Measurements from ENCODE around the gene UQCRQ.

UQCRQ gene

DNA sequence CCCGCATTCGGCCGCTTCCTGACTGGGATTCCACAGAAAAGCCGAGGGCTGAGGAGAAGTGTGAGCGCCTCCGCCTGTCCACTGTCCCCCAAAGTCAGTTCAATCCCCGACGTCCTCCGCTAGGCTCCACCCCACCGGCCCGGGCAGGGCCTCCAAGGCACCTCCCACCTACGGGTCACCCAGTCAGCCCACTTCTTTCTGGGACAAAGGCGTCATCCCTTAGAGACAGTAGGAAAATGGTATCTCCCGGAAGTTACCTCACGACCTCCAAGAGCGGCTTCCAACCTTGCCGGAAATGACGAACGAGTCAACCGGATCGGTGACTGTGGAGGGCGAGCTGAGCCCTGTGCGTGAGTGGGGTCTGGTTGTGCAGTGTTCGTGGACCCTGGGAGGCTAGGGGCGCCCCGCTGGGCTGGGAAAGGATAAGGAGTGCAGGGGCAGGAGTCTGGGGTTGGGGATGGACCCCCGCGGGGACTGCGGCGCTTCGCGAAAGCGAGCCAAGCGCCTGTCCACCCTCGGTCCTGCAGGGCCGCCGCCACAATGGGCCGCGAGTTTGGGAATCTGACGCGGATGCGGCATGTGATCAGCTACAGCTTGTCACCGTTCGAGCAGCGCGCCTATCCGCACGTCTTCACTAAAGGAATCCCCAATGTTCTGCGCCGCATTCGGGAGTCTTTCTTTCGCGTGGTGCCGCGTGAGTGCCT lies at the start of gene UQCRQ, which contains the start of gene GDF9:
TSS of gene UQCRQ (plus strand) at position 301 of the 704 bp plus-strand sequence. CDS start at position 541, 240 bp downstream.
TSS of gene GDF9 (minus strand) at position 128 of the 704 bp plus-strand sequence. CDS start 1,936 bp downstream, outside the sequence.
- DNase-seq, result peak; percentile 94

DNA sequence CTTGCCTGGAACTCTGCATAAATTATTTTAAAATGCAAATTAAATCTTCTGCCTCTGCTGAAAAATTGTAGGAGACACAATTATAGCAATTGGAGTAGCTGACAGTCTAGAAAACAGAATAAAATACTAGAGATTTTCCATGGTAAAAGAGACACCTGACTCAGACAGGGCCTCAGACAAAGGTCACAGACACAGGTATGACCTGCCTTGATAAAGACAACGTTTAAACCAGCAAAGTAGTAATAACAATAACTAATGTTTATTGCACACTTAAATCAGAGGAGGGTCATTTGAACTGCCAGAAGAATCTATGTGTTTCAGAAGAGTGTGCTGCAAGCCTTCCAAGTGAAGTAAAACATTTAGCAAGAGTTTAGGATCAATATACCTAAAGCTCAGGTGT lies 49.4 kb upstream of the UQCRQ start:
- no peak for DNase-seq

DNA sequence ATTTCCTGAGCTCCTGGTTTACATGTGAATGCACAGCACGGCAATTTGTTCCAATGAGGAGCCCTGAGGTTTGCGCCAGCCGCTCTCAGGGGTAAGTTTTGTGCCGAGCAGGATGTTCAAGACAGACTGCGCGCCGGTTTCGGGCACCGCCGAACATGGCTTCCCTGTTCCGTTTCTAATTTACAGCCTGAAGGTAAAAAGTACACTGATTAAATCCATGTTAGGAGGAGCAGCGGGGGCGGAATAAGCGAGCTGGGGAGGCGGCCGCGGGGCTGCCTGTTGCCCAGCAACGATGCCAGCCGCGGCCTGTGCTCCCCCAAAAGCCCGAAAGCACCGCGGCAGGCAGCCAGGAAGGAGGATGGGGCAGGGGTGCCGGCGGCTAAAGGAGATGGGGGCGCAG lies 47.0 kb upstream of the UQCRQ start:
- no peak for DNase-seq

DNA sequence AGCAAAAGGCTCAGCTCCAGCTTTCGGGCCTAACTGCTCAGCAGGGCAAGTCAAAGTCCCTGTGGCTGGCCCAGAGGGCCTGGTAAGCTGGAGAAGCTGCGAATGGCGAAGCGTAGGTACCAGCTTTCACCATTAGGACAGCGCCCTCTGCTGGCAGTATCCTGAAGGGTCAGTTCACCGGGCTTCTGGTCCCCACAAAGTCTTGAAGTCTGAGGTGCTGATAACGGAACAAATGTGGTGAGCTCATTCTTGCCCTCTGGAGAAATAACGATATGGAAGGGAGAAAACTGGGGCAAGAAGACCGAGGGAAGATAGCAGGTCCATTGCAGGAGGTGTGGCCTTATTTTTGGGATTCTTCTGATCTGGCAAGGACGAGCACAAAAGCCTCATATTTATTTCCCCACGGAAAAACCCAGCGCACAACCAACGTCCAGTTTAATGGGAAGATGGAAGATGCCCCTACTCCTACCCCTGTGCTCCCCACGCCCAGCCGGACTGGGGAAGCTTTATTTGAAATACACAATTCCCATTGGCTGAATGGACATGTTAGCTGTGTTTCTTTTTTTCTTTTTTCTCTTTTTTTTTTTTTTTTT lies 46.2 kb upstream of the UQCRQ start:
- peak; percentile 30 for DNase-seq

DNA sequence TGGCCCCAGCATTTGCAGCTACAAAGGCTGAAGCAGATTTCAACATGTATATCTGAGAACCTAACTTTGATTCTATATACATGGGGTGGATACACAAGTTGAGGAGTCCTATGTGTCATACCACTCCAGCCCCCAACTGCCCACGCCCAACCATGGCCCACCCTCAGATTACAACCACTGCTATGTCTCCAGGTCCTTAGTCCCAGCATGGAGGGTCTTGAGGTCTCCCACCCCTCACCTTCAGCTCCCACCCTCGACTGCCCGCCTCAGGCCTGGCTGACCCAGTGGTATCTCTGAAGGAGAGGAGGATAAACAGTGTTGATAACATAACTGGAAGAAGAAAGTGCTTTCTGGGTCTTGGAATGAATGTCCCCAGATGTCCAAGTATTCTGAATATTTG lies 45.1 kb upstream of the UQCRQ start:
- DNase-seq, result no peak

DNA sequence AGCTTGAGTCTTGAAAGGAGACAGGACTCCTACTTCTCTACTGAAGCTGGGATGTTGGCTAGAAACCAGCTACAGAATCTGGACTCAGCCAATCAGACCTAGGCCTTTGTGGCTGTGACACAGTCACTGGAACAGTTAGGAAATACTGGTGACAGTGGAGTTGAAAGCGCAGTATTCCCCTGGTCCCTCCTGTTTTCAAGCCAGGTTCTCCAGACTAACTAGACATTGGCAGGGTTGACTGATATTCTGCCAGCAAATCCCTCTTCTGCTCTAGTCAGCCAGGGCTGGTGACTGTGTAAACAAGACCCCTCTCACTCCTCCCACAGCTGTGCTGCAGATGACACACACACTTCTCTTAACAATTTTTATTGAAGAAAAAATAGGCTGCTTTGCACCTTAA lies 44.7 kb upstream of the UQCRQ start:
- no peak for DNase-seq

DNA sequence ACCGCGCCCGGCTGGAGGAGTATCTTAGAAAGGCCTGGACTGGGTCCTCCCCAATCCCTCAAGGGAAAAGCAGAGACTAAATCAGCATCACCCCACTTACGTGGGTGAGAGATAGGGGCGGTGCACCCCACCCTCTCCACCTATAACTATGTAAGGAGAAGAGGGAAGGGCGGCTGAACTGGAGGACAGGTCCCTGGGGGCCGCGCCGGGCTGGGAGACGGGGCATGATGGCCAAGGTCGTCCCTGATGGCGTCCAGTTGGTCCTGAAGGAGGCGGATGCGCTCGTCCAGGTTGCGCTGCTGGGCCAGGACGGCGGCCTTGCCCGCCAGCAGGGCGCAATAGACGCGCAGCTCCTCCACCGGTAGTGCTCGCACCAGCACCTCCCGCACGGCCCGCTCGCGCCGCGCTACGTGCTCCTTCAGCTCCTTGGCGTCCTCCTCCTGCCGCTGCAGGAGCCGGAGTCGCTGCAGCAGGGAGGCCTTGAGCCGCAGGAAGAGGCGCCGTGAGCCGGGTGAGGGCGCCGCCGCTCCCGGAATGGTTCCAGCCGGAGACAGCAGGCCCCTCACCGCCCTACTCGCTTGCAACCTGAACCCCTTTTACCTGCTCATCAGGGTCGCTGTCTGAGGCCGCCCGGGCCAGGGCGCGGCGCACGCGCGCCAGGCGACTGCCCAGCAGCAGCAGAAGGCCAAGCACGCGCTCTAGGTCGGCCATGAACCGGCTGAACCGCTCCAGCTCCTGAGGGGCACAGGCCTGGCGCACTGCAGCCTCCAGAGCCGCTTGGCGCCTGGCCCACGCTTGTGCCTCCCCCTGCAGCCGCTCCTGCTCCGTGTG lies 43.6 kb upstream of the UQCRQ start:
- no peak for DNase-seq

DNA sequence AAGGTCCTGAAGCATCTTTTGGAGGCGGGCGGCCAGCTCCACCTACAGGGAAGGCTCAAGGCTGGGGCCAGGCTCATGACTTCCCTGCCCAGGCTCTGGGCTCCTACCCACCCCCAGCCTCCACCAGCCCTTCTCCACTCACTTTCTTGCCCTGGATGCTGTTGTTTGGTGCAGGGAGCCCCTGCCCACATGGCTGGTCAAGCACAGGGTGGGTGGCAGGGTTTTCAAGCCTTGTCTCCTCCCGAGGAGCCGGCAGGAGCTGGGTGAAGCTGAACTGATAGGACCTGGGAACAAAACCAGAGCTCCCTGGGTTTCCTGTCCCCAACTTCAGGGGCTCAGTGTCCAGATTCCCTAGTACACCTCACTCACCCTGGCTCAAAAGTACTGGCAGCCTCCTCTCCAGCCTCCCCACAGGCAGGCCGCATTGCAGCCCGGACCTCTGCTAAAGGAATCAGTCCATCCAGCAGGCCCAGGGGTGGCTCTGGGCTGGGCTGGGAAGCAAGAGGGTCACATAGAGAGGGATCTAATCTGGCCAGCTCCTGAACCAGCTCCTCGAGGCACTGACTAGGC lies 42.9 kb upstream of the UQCRQ start:
- DNase-seq, result no peak

DNA sequence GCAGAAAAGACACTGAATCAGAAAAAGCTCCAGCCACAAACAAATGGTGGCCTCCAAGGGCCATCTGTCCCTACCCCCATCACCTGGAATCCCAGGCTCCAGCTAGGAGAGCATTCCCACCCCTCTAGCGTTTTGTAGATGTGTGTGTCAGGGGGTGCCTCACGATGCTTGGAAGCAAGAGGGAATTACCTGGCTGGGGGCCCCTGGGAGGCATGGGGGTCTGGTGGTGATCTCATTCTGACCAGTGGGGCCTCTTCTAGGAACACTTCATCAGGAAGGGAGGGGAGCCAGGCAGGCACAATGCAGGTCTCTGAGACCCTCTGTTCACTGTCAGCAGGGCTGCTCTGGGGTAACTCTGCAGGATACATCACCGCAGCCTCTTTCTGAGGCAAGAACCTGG lies 42.0 kb upstream of the UQCRQ start:
- DNase-seq, result no peak

DNA sequence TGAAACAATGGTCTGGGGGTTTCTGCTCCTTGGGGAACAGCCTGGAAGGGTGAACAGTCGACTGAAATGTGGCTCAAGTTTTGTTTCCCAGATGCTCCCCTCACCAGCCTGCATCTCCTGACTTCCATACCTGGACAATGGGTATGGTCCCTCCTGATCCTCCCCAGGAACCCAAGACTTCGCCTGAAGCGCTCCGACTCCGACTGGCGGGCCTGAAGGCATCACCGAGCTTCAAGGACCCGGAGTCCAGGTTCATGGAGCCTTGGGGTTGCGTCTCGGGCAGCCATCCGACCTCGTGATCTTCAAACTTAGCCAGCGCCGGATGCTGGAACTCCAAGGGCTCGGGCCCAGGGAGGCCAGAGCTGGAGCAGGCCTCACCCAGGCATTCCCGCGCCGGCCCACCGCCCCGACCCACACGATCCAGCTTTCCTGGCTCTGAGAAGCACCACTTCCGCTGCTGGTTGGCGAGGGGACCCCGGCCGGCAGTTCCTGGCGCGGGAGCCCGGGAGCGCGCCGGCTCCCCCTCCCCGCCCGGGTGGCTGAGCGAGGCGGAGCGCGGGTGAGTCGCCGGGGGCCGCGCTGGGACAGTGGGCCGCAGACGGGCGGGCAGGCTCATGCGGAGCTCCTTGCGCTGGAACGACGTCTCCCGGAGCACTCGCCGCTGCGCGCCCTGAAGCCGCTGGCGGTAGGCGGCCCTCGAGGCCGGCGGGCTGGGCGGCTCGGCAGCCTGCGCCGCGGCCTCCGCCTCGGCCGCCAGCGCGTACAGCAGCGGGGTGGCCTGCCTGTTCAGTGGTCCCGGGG lies 41.2 kb upstream of the UQCRQ start:
- no peak for DNase-seq

DNA sequence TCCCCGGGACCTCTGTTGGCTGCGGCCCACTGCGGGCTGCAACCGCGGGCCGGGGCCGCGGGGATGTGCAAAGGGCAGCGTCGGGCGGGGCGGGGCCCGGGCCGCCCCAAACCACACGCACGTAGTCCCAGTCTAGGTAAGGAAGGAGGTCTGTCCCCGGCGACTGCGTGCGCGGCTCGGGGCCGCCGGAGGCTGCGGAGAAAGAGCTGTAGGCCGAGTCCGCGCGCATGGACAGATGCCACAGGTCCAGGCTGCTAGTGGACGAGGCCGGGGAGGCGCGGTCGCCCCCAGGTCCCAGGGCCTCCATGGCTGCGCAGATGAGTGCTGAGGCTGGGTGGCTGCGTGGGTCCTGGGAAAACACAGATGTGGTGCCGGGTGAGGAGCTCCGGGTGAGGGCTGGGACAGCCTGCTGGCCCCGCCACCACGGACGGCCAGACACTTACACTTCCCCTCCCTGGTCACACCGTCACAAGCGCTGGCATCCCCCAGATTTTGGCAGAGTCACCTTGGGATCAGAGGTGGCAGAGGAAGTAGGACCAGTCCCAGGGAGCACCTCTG lies 40.5 kb upstream of the UQCRQ start:
- no peak for DNase-seq

DNA sequence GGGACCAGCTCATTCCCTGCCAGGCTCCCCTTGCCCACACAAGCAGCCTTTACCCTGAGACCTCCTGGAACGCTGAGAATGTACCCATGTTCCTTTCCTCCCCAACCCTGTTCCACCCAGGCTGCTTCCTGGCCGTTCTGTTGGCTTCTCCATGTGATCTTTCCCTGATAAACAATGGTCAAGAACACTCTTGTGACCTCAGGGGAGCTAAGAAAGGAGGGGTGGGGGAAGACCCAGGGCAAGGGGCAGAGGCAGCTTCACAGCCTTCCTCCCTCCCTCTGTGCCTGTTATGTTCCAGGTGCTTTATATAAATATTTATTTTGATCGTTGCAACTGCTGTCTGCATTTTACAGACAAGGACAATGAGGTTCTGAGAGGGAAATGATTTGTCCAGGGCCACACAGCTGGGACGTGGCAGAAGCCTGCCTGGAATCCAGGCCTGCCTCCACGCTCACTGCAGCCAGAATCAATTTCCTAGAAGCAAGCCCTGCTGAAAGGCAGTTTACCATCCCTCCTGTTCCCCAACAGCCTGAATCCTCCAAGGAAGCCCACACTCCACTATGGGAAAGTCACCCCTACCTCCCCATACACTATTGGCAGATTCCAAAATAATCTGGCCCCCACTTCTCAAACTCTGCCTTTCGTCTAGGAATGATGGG lies 39.9 kb upstream of the UQCRQ start:
- DNase-seq, result no peak

DNA sequence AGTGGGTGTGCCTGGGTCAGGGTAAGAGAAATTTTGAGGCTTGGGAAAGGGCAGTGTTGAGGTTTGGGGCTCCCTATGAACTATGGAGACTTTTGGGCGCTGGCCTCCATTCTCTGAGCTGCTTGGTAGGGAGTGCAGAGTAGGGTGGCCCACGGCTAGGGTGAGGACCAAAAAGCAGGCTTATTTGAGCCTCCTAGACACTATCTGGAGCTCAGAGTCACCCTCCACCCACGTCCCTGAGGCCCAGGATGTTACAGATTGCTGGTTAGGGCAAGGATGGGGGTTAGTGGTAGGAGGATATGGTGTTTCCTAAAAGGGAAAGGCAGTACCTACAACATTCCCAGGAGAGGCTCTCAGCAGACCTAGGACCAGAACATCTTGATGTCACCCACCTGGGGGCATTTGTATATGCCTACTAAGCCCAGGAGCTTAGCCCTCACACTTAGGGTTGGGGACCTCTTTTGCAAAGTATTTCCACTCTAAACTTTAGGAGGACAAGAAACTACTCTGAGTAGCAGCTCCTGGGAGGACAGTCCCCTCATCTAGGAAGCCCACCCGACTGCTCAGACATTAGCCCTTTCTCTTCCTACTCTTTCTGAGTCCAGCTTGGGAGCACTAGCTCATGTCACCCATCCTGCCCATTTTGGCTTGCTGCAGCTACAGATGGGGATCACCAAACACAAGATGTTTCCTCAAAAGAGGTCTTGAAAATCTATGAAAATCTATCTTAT lies 38.3 kb upstream of the UQCRQ start:
- DNase-seq, result no peak

DNA sequence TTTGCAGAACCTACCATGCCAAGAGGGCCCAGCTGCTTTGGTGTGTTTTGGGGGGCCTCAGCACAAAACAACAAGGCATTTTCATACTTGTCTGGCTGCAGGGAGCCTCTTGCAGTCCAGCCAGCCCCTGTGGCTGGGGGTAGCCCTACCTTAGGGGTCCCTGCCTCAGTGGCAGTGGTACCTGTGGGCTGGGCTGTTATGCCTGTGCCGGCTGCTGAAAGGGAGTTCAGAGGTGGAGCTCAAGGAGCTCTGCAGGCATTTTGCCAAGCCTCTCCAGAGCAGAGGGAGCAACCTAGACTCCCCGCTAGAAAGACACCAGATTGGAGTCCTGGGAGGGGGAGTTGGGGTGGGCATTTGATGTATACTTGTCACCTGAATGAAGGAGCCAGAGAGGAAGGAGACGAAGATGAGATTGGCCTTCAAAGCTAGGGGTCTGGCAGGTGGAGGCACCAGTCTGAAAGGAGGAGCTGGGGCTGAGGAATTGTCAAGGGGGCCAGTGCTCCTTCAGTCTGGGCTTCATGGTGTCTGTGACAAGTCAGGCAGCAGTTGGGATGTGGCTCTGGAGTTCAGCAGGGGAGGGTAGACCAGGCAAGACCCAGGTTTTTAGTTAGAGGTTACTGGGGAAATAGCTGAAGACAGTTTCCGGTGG lies 37.5 kb upstream of the UQCRQ start:
- no peak for DNase-seq

DNA sequence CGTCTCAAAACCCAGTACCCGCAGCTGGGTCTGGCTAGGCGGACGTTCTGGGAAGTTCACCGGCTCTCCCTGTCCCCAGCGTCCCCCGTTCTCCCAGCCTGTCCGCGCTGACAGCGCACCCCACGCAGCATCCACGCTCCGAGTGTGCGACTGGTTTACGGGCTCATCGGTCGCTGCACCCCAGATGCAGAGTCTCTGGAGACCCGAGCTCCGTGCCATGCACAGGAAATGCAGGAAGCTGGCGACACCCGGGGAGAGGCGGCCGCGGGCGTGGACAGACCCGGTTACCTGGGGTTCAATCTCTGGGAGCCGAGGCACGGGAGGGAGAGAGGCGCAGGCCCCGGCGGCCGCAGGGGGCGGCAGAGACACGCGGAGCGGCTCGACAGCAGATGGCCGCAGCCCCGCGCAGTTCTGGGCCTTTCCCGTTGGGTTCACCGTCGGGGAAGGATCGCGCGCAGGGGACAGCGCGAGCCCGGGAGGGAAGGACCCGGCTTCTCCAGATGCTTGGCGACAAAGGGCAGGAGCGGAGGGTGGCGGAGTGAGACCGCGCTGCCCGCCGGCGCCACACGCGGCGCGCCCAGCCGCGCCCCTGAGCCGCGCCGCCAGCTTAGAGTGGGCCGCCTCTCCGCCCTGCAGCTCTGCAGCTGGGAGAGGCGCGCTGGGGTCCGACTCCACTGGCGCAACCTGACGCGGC lies 36.6 kb upstream of the UQCRQ start:
- no peak for DNase-seq

DNA sequence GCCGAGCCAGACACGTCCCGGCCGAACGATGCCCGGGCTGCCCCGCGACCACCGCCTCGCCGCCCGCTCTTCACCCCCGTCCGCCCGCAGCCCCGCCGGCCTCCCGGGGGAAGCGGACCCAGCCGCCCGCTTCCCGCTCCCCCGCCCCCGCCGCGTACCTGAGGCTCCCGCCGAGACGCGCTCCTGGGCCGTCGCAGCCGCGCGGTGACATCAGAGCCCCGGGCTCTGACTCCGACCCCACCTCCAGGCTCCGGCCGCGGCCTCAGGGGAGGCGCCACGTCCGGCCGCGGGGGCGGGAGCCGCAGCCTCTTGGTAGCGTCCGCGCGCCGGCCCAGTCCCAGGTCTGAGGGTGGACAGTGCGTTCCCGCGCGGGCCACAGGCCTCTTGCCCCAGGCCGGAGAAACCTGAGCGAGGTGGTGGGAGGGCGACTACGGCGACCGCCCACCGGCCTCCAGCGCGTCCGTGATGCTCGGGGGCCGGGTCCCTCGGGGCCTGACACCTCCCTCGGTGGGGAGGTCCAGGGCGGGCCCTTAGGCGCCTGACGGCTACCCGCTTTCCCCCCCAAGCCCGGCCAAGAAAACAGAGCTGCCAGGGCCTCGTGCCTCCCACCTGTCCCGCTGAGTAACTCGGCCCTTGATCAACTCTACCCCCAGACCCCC lies 35.9 kb upstream of the UQCRQ start, which contains the start of gene SHROOM1:
TSS of gene SHROOM1 (minus strand) at position 212 of the 659 bp plus-strand sequence. CDS start 4,507 bp downstream, outside the sequence.
- DNase-seq, result no peak

DNA sequence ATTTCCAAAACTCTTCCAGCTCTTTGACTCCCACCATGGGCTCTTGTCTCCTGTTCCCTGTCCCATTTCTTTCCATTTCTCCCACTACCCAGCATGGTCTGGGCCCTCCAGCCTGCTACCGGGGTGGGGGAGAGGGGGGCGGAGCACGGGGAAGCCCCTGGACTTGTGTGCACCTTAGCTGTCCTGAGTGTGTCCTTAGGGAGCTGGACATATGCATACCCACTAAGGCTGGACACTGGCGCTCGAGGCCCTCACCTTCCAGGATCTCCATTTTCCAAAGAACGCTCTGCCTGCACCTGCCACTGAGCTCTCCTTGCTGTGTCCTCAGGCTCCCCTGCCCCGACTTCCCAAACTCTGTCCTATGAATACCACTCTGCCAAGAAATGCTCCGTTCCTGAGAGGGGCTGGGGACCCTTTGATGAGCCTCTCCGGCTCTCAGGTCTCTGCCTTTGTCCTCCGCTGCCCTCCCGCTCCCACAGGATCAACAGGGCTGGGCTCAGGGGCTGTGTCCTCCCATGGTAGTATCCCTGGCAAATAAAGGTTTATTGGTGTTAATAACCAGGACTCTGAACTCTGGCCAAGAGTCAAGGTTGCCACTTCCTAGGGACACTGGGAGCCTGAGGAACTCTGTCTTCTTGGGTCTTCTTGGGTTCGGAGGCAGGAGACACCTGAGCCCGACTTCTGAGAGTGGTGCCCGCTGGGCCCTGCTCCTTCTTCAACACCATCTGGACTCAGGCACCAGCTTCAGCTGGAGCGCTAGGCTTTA lies 35.2 kb upstream of the UQCRQ start:
- no peak for DNase-seq

DNA sequence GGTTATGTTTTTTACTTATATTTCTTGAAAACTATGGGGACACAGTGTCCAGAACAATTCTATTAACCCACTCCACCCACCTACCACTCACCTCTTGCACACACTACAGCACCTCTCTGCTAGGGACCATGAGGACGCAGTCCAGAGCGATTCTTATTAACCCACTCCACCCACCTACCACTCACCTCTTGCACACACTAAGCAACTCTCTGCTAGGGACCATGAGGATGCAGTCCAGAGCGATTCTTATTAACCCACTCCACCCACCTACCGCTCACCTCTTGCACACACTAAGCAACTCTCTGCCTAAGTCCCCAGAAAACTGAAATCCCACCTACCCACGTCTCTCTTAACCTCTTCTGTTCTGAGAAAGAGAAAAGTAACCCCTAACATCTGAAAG lies 33.8 kb upstream of the UQCRQ start:
- no peak for DNase-seq
